ENCODE measurements around the gene THBS2.

DNA sequence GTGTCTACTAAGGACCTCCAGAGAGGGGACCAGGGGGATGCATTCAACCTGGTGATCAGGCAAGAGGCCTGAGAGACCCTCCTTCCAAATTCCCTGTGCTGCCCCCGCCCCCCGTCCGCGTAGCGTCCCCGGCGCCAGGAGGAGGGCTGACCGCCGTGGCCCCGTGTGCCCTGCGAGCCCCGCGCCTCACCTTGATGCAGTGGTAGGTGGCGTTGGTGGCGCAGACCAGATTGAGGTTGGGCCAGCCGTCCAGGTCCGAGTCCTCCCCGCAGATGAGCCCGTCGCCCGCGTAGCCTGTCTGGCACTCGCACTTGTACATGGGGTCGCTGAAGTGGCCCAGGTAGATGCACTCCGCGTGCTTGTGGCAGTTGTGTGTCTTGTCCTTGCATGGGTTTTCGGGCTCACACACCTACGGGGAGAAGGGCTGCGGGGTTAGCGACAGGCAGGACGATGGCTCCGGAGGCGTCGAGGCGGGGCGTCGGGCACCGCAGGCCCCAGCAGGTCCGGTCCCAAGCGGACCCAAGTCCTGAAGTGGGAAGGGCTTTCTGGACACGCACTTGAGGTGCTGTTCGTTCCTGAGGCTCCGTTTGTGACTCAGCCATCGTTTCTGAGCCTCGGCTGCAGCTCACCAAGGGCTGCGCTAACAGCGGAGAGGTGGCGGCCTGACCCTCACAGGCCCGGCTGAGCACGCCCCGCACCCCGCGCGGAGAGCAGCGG lies 21.7 kb downstream of the THBS2 start:
- TF ChIP-seq POLR2A (IDR thresholded peaks at IDR 0.05; ENCODE audit: low read depth, low read length) (no peak), POLR2AphosphoS5 (IDR thresholded peaks at IDR 0.05; ENCODE audit: low read depth, low read length) (no peak), SPI1 (IDR thresholded peaks at IDR 0.05; ENCODE audit: low read depth, low read length) (no peak), TAF1 (IDR thresholded peaks at IDR 0.05; ENCODE audit: low read depth, low read length) (no peak), POU2F2 (IDR thresholded peaks at IDR 0.05; ENCODE audit: low read depth, low read length) (no peak), PAX5 (IDR thresholded peaks at IDR 0.05; ENCODE audit: insufficient read depth, low read length, severe bottlenecking) (no peak)
